GM15510 (cell line): Measurements from ENCODE around the gene SCYGR3.

Experiments used
- POLR2A ChIP-seq: IDR thresholded peaks from 3 replicates; pipeline ENCODE4 v1.6.1; 2011; ENCODE audit warnings: borderline replicate concordance; ENCODE audit not compliant: insufficient read length; ENCODE audit errors: extremely low read depth

Gene SCYGR3, protein sequence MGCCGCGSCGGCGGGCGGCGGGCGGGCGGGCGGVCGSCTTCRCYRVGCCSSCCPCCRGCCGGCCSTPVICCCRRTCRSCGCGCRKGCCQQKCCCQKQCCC

DNA sequence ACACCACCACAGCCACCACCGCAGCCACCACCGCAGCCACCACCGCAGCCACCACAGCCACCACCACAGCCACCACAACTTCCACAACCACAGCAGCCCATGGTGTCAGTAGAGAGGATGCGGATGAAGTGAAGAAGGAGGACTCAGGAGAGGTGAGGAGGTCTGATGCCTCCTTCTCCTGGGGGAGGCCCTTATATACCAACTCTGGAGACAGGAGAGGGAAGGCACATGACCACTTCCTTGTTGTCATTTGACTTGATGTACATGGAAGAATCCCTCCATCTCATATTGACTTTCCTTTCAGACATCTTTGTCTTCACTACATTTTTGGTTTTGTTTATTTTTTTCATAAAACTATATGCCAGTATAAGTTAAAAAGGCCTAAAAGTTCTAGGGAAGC is at the start of gene SCYGR3:
Gene SCYGR3, minus strand, starts transcription at position 101 of the 400 bp plus-strand sequence. Its CDS starts 0 bp downstream, at position 101.
- no peak for TF ChIP-seq POLR2A

DNA sequence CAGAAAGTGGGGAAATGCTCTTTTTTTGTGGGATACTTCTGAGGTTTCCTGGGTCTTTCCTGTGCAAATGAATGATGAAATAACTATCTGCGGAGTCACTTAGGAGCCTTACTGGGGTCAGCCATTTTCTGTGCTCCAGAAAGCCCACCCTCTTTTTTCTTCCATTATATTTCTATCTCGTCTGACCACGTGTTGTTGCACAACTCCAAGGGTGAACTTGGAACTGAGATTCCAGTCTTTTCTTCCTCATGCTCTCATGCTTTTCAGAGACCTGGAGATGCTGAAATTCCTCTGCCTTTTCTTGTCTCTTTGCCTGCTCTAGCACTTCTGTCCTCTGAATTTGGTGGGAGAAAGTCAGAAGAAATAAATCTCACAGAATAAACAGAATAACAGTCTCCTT is 47.2 kb upstream of the SCYGR3 start:
- no peak for TF ChIP-seq POLR2A

DNA sequence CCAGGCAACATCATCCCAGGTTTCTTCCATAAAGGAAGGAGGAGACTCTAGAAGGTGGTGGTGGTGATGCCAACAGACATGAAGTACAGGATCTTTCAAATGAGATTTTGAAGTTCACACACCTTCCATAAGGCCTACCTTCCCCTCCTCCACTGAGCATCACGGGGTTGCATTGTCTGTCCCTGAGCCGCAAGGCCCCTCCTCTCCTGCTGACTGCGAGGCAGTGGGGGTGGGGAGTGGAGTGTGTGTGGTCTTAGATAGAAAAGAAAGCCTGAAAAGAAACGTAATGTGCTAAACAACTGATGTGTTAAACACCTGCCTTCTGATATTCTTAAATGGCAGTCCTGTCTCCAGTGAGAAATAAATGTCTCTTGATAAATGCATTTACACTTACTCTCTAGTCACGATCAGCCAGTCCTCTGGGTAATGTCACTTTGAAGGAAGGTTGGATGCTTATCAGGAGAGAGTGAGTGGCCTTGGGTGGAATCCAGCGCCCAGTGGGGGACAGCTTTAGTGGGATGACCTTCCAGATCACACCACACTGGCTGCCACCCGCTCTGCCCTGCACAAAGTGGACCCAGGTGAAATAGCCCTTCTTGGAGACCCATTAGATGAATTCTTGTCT is 46.5 kb upstream of the SCYGR3 start:
- TF ChIP-seq POLR2A = no peak

DNA sequence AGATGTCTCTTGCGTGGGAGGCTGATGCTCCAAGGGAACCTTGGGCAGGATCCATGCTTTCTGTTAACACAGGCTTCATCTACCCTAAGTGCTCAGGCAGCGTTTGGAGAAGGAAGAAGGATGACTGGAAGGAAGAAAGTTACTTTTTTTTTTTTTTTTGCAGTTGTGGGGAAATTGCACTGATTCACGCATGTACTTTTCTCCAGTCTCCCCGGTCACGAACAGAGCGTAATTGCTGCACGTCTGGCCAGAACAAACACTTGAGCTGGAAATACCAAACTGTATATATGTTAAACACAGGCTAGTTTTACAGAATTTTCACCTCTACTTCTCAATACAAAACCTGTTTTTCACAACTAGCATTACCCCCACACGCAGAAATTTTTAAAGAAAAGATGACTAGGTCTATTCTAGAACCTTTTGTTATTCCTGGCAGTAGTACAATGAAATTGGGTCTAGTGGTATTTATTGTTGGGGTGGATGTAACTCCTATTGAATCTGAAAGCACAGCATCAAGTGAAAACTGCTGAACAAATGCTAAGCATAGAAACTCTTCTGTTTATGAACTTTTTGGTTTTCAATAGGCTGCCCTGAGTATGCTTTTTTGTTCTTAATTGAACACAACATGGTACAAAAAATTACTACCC is 42.7 kb upstream of the SCYGR3 start:
- no peak for TF ChIP-seq POLR2A

DNA sequence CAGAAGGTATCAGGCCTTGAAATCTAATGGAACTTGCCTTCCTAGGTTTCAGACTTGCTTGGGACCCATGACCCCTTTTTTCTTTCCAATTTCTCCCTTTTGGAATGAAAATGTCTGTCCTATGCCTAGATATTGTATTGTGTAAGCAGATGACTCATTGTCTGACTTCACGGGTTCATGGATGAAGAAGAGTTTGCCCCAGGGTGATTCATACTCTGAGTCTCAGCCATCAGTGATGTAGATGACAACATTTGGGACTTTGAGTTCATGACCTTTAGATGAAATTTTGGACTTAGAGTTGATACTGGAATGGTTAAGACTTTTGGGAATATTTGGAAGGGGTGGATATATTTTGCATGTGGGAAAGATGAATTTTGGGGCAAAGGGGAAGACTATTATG is 40.8 kb upstream of the SCYGR3 start:
- no peak for TF ChIP-seq POLR2A

DNA sequence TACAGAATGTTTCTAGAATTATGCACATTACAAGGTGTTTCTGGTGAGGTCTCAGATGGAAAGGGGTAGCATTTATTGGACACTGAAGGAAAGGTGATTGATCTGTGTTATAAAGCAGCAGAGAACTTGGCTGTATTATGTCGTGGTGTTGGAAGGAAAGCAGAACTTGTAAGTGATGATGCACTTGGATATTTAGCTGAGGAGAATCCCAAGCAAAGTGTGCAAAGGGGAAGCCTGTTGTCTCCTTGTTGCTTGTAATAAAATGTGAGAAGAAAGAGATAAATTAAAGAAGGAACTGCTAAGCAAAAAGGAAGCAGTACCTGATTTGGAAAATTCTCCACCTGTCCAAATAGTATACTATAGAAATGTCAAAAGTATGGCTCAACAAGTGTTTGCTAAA is 39.8 kb upstream of the SCYGR3 start:
- no peak for TF ChIP-seq POLR2A

DNA sequence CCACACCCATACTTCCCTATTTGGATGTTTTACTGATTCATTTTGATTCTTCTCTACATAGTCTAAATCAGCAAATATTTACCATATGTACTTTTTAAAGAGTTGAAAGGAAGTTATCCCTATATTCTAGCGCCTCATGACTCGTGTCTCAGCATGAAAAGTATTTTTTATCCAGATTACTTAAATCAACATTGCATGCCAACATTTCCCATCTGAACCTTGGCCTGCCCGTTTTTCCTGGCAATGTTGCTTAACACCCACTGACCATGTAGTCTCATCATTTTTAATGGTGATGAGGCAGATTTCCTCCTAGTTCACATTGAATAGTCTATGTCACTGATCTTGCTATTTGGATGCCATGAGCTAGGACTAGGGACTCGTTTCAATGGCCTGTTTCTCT is 38.8 kb upstream of the SCYGR3 start:
- no peak for TF ChIP-seq POLR2A

DNA sequence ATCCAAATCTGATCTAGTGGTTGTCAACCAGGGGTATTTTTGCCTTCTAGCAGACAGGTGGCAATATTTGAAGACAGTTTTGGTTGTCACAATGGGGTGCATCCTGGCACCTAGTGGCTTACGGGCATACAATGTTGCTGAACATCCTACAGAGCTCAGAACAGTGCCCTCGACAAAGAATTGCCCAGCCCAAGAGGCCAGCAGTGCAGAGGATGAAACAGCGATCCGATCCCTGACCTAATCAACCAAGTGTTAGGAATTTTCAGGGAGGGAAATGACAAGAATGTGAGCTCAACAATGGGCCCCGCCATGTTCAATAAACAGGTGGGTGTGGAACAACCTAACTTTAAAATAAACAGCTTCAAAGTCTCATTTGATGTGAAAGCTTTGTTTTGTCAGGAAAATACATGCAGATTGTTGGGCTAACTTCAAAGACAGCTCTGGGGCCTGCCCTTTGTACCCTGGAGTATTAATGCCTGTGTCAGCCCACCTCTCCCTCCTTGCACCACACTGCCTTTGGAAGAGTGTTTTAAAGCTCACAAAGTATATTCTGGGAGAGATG is 29.4 kb upstream of the SCYGR3 start:
- TF ChIP-seq POLR2A = no peak

DNA sequence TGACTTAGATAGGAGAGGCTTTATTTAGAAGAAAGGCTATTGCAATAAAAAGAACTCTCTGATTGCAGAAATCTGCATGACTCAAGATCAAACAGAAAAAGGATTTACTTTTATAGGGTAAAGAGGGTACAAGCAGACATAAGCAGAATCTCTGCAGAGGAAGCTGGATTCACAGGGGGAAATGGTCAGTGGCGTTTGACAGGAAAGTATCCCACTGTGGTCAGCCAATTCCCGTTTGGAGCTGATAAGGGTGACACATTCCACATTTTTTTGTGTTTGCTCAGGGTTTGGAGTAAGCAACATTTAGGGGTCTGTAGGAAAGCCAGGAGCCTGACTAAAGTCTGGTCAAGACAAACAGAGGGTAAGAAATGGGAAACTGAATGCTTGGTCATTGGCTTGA is 28.0 kb upstream of the SCYGR3 start:
- TF ChIP-seq POLR2A = no peak

DNA sequence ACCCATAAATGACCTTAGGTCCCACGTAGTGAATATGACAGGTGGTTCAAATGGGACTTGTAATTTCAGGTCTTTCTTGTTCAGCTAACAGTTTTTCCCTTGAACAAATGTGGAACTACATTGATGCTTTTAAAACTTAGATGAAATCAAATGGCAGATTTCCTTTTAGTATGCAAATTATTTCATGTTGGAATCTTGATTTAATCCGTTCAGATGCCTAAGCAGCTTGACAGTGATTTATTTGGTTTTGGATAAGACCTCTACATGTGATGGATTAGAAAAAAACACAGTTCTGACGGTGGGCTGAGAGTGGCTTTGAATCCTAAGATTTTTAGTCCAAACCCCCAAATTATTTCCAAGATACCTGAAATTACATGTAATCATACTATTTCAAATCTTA is 19.6 kb upstream of the SCYGR3 start:
- no peak for TF ChIP-seq POLR2A

DNA sequence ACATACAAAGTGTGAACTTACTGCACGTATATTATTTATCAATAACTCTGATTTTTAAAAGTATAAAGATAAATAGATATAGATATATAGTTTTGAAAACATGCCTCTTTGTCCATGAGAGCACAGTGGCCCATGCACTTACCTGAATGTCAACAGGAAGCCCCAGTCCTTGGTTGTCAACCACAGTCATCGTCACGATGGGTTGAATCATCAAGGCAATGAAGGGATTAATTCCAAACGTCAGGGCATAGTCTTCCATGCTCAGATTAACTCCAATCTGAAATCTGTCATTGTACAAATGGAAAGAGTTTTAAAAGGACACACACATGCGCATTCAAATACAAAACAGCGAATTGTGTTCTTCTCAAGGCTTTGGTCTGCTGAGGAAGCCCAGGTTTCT is 18.2 kb upstream of the SCYGR3 start:
- no peak for TF ChIP-seq POLR2A

DNA sequence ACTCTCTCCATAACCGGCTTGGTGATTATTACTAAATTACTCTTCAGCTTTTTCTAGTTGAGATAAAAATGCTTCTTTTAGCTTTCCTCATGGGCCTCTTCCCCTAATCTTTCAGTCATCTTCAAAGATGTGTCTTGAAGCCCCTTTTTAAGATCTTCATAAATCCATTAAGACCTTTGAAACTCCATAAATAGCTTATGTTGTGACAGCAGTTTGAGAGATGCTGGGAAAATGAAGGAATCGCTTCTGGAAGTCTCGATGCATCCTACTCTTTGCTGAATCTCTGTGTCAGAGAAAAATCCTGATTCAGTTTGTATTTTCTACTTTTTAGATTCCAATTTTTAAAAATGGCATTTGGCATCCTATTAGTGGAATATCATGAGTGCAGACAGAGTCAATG is 15.7 kb upstream of the SCYGR3 start:
- TF ChIP-seq POLR2A = no peak

DNA sequence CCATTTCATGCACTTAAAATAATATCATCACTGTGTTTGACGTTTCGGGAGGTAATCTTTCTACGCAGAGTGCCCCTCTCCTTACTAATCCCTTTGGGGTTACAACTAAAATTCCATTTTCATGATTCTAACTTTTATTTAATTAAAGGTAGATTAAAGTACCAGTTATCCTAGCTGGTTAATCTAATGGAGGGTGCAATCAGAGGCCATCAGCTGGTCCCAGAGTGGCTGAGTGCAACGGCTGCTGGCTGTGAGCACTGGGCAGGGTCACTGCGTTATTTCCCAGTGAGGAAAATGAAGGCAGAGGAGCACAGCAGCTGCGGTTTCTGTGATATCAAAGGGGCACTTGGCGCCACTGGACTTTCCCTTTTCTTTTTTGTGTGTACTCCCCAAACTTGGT is 14.8 kb upstream of the SCYGR3 start:
- no peak for TF ChIP-seq POLR2A

DNA sequence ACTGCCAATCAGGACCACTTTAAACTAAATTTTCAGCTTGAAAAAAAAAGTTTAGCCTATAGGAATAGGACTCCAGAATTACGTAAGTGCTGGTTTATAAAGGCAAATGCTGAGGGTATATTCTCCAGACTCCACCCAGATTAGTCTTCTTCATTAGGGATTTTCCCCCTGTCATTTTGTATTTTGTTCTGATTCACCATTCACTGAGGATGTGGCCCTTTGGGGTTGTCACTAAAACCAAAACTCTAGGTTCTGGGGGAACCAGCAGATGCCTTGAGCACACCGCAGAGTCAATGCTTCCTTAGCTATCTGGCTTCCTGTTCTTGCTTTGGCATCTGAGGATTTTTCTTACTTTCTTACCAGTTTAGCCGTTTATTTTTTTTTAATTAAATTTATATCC is 13.1 kb upstream of the SCYGR3 start:
- TF ChIP-seq POLR2A = no peak

DNA sequence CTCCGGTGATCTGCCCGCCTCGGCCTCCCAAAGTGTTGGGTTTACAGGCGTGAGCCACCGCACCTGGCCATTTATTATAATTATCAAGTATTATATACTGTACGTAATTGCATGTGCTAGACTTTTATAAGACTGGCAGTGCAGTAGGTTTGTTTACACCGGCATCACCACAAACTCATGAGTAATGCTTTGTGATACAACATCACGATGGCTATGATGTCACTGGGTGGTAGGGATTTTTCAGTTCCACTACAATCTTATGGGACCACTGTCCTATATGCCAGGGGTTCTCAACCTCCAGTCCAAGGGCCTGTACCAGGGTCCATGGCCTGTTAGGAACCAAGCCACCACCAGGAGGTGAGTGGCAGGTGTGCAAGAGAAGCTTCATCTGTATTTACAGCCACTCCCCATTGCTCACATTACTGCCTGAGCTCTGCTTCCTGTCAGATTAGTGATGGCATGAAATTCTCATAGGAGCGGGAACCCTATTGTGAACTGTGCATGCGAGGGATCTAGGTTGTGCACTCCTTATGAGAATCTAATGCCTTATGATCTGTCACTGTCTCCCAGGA is 12.0 kb upstream of the SCYGR3 start:
- TF ChIP-seq POLR2A = no peak

DNA sequence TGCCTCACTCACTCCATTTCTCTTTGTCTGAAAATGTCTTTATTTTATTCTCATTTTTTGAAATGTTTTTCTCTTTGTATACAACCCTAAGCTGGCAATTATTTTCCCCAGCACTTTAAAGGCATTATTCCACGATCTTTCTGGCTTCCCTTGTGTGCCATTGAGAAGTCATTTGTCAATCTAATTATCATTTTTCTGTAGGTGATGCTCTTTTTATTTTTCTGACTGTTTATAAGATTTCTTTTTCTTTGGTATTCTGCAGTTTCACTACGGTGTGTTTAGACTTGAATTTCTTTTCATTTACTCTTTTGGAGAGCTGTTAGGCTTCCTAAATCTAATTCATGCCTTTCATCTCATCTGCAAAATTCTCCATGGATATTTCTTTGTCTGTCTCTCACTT is 10.8 kb upstream of the SCYGR3 start:
- TF ChIP-seq POLR2A = no peak
